ENCODE measurements around the gene MLC1.

MLC1 gene
- 0.17 to 5.4 (median 0.26) reads per million in 3 donors for total RNA-seq

DNA sequence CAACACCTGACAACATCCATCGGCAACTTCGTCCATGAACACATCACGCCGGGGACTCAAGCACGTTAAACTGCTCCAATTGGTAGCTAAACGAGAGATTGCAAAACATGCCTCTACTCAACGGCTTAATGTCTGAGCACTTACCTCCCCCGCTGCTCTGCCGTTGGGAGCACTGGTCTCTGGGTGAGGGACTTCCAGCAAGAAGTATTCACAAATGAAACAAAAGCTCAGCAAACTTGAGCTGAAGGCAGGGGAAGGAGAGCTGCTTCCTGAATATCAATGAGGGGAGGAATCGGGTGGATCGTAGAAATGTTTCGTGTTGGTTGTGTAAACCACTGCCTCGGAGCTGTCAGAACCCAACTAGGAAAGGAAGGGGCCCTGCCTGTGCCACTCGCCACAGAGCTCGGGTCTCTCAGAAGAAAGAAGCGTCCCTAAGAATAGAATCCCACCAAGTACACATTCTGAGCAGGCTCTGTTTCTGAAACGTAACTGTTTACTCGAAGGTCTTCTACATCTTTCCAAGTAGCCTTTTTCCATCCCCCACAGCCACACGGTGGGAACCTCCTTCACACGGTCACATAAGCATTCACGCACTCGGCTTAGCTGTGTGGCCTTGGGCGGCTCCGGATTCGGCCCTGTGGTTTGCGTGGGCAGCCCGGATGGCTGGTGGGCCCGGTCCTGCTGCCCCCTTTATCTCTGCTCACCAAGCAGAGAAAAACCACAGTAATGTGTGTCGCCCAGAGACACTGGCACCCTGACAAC lies at the start of gene MLC1:
Gene MLC1, minus strand, starts transcription at position 216 of the 762 bp plus-strand sequence. CDS start 524 bp downstream, outside the sequence.
- H3K36me3 ChIP-seq (ENCODE audit: control insufficient read depth, insufficient read depth, low read length): no peaks in the 10 kb centered on the region
- H3K27ac ChIP-seq (ENCODE audit: insufficient read depth, low read length, poor library complexity, severe bottlenecking): no peak within 1 kb of the TSS
- DNase-seq: no peak
- no peaks in the 10 kb centered on the region for H3K9me3 ChIP-seq (ENCODE audit: control insufficient read depth, low read length)
- H3K4me3 ChIP-seq (ENCODE audit: insufficient read depth, low read depth, low read length, poor library complexity, severe bottlenecking): peak within 1 kb of the TSS; percentile 11
- H3K4me1 ChIP-seq (ENCODE audit: control insufficient read depth, insufficient read depth, low read length, poor library complexity, severe bottlenecking): peaks cover 5% of the 10 kb centered on the region
- no peaks in the 10 kb centered on the region for H3K27me3 ChIP-seq (replicated peaks; ENCODE audit: control insufficient read depth, insufficient read depth, low read length, poor library complexity, severe bottlenecking)

DNA sequence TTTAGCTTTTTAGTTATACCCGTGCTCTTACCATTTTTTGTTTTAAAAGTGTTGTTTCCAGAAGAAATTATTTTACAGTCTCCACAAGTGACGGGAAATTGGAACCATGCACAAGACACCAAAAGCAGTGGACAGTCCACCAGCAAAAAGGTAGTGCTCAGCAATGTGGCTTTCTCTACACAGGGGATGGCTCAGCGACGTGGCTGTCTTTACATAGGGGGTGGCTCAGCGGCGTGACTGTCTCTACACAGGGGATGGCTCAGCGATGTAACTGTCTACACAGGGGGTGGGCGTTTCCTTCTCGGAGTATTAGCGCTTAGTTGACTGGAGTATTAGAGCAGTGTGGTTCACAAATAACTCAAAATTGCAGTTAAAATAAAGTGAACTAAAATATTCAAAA lies 49.3 kb upstream of the MLC1 start:
- Histone ChIP-seq H3K27ac (ENCODE audit: insufficient read depth, low read length, poor library complexity, severe bottlenecking) (no peak overlapping the region), H3K36me3 (ENCODE audit: control insufficient read depth, insufficient read depth, low read length) (no peaks in the 10 kb centered on the region), H3K27me3 (replicated peaks; ENCODE audit: control insufficient read depth, insufficient read depth, low read length, poor library complexity, severe bottlenecking) (no peaks in the 10 kb centered on the region), H3K4me3 (ENCODE audit: insufficient read depth, low read depth, low read length, poor library complexity, severe bottlenecking) (no peak overlapping the region), H3K9me3 (ENCODE audit: control insufficient read depth, low read length) (no peaks in the 10 kb centered on the region), H3K4me1 (ENCODE audit: control insufficient read depth, insufficient read depth, low read length, poor library complexity, severe bottlenecking) (no peaks in the 10 kb centered on the region)
- DNase-seq: no peak

DNA sequence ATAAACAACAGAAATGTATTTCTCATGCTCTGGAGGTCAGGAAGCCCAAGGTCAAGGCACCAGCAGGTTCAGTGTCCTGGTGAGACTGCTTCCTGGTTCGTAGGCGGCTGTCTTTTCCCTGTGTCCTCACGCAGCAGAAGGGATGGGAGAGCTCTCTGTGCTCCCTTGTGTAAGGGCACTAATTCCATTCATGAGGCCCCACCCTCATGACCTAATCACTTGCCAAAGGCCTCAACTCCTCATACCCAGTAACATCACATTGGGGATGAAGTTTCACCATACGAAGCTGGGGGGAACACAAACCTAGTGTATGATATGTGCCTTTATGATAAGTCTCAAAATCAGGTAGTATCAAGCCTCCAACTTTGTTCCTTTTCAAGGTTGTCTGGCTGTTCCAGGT lies 46.7 kb upstream of the MLC1 start:
- no peaks in the 10 kb centered on the region for H3K4me1 ChIP-seq (ENCODE audit: control insufficient read depth, insufficient read depth, low read length, poor library complexity, severe bottlenecking)
- no peak overlapping the region for H3K4me3 ChIP-seq (ENCODE audit: insufficient read depth, low read depth, low read length, poor library complexity, severe bottlenecking)
- no peak for DNase-seq
- no peak overlapping the region for H3K27ac ChIP-seq (ENCODE audit: insufficient read depth, low read length, poor library complexity, severe bottlenecking)
- no peaks in the 10 kb centered on the region for H3K9me3 ChIP-seq (ENCODE audit: control insufficient read depth, low read length)
- no peaks in the 10 kb centered on the region for H3K27me3 ChIP-seq (replicated peaks; ENCODE audit: control insufficient read depth, insufficient read depth, low read length, poor library complexity, severe bottlenecking)
- no peaks in the 10 kb centered on the region for H3K36me3 ChIP-seq (ENCODE audit: control insufficient read depth, insufficient read depth, low read length)

DNA sequence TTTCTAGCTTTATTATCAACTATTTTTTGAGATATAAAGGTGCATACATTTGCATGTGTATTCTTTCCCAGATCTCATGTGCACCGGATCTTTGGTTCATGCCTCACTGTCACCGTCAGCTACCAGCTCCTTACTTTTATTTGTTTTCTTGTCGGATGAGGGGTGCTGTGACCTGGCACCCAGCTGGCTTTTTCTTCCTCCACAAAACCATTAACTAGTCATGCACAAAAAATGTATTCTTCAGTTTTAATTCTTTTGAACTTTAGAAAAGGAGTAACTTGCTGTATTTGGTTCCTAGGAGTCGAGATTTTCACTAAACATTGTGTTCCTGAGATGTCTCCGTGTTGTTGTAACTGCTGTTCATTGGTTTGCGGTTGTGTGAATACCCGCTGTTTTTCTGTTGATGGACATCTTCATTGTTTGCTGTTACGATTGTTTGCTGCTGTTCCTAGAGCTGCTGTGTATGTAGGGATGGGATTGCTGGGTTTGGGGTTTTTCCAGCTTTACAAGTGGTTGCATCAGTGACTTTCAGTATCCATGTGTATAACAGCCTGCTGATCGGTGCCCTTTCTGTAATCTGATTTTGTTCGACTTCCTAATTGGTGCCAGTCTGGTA lies 44.0 kb upstream of the MLC1 start:
- Histone ChIP-seq H3K36me3 (ENCODE audit: control insufficient read depth, insufficient read depth, low read length) (no peaks in the 10 kb centered on the region), H3K27ac (ENCODE audit: insufficient read depth, low read length, poor library complexity, severe bottlenecking) (no peak overlapping the region), H3K4me1 (ENCODE audit: control insufficient read depth, insufficient read depth, low read length, poor library complexity, severe bottlenecking) (no peaks in the 10 kb centered on the region), H3K4me3 (ENCODE audit: insufficient read depth, low read depth, low read length, poor library complexity, severe bottlenecking) (no peak overlapping the region), H3K9me3 (ENCODE audit: control insufficient read depth, low read length) (peaks cover under 1% of the 10 kb centered on the region), H3K27me3 (replicated peaks; ENCODE audit: control insufficient read depth, insufficient read depth, low read length, poor library complexity, severe bottlenecking) (no peaks in the 10 kb centered on the region)
- no peak for DNase-seq

DNA sequence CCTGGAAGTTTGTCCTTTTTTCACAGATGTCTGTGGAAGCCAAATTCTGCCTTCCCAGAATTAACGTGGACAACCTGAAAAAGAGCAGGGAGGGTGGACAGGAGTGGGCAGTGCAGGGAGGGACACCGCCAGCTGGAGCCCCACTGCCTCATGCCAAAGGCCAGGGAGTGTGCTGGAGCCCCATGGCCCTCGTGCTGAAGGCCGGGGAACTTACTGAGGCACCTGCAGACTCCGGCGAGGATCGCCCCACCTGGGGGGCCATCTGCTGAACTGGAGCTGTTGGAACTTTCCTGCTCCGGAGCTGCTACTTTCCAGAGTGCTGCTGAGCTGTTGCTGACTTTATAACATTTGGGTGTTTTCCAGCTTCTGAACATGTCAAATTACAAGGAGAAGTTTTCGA lies 39.8 kb upstream of the MLC1 start:
- Histone ChIP-seq H3K9me3 (ENCODE audit: control insufficient read depth, low read length) (peaks cover 4% of the 10 kb centered on the region), H3K27me3 (replicated peaks; ENCODE audit: control insufficient read depth, insufficient read depth, low read length, poor library complexity, severe bottlenecking) (no peaks in the 10 kb centered on the region)

DNA sequence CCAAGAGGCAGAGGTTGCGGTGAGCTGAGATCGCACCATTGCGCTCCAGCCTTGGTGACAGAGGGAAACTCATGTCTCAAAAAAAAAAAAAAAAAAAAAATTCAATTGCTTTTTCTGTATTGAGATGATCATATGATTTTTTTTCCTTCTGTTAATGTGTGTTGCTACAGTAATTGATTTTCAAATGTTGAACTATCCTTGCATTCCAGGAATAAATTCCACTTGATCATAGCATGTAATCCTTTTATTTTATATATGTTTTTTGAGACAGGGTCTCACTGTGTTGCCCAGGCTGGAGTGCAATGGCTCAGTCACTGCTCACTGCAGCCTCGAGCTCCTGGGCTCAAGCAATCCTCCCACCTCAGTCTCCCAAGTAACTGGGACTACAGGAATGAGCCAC lies 37.9 kb upstream of the MLC1 start:
- Histone ChIP-seq H3K9me3 (ENCODE audit: control insufficient read depth, low read length) (peaks cover 4% of the 10 kb centered on the region), H3K4me3 (ENCODE audit: insufficient read depth, low read depth, low read length, poor library complexity, severe bottlenecking) (no peak overlapping the region), H3K27ac (ENCODE audit: insufficient read depth, low read length, poor library complexity, severe bottlenecking) (no peak overlapping the region), H3K36me3 (ENCODE audit: control insufficient read depth, insufficient read depth, low read length) (no peaks in the 10 kb centered on the region), H3K27me3 (replicated peaks; ENCODE audit: control insufficient read depth, insufficient read depth, low read length, poor library complexity, severe bottlenecking) (no peaks in the 10 kb centered on the region), H3K4me1 (ENCODE audit: control insufficient read depth, insufficient read depth, low read length, poor library complexity, severe bottlenecking) (no peaks in the 10 kb centered on the region)
- no peak for DNase-seq

More for the DNA sequence above, 39.8 kb upstream of the MLC1 start:
- no peak for DNase-seq
- no peaks in the 10 kb centered on the region for H3K4me1 ChIP-seq (ENCODE audit: control insufficient read depth, insufficient read depth, low read length, poor library complexity, severe bottlenecking)
- H3K4me3 ChIP-seq (ENCODE audit: insufficient read depth, low read depth, low read length, poor library complexity, severe bottlenecking): no peak overlapping the region
- H3K27ac ChIP-seq (ENCODE audit: insufficient read depth, low read length, poor library complexity, severe bottlenecking): no peak overlapping the region
- no peaks in the 10 kb centered on the region for H3K36me3 ChIP-seq (ENCODE audit: control insufficient read depth, insufficient read depth, low read length)

DNA sequence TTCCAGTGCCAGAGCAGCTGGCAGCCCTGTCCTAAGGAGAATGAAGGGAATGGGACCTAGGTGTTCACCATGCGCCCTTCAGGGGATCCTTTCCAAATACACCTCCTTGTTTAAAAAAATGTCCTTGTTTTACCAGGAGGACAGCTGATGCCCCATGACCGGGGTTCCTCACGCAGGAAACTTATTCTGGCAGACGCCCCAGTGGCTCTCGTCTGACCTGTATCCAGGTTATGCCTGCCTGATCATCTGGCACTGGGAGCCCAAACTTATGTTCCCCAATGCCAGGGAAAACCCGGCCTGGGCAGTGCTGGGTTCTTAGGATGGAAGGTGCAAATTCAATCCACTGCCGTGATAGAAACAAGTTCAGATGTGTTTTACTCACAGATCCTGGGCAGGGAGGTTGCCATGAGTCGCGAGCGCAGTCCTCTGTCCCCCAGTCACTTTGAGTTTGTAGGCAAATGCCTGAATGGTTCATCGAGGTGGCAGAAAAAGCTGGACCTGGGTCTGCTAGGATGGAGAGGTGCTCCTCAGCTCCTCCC lies 36.0 kb upstream of the MLC1 start:
- Histone ChIP-seq H3K27ac (ENCODE audit: insufficient read depth, low read length, poor library complexity, severe bottlenecking) (no peak overlapping the region), H3K27me3 (replicated peaks; ENCODE audit: control insufficient read depth, insufficient read depth, low read length, poor library complexity, severe bottlenecking) (no peaks in the 10 kb centered on the region), H3K9me3 (ENCODE audit: control insufficient read depth, low read length) (peaks cover 4% of the 10 kb centered on the region)

DNA sequence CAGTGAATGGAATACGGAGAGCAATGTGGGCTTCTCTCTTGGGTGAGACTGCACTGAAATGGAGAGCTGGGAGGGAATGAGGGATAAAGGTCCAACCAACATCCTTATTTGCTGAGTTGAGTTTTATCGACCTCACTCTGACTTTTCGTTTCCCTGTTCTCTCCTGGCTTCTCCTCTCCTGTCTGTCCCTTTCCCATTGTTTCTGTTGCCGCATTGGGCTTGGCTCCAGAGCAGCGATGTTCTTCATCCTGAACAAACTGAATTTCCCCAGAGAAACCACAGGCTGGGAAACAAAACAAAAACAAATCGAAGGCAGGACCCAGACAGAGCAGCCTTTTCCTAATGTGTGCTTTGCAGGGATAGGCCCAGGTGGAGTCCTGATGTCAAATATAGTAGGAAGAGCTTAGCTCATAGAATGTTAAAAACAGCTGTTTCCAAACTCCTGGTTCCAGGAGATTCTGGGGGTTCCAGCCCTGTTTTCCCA lies 34.6 kb upstream of the MLC1 start:
- Histone ChIP-seq H3K4me1 (ENCODE audit: control insufficient read depth, insufficient read depth, low read length, poor library complexity, severe bottlenecking) (no peaks in the 10 kb centered on the region), H3K4me3 (ENCODE audit: insufficient read depth, low read depth, low read length, poor library complexity, severe bottlenecking) (no peak overlapping the region), H3K27me3 (replicated peaks; ENCODE audit: control insufficient read depth, insufficient read depth, low read length, poor library complexity, severe bottlenecking) (no peaks in the 10 kb centered on the region), H3K36me3 (ENCODE audit: control insufficient read depth, insufficient read depth, low read length) (no peaks in the 10 kb centered on the region), H3K27ac (ENCODE audit: insufficient read depth, low read length, poor library complexity, severe bottlenecking) (no peak overlapping the region), H3K9me3 (ENCODE audit: control insufficient read depth, low read length) (peaks cover 4% of the 10 kb centered on the region)
- DNase-seq: no peak

More for the DNA sequence above, 36.0 kb upstream of the MLC1 start:
- DNase-seq: no peak
- Histone ChIP-seq H3K4me1 (ENCODE audit: control insufficient read depth, insufficient read depth, low read length, poor library complexity, severe bottlenecking) (no peaks in the 10 kb centered on the region), H3K4me3 (ENCODE audit: insufficient read depth, low read depth, low read length, poor library complexity, severe bottlenecking) (no peak overlapping the region), H3K36me3 (ENCODE audit: control insufficient read depth, insufficient read depth, low read length) (no peaks in the 10 kb centered on the region)

DNA sequence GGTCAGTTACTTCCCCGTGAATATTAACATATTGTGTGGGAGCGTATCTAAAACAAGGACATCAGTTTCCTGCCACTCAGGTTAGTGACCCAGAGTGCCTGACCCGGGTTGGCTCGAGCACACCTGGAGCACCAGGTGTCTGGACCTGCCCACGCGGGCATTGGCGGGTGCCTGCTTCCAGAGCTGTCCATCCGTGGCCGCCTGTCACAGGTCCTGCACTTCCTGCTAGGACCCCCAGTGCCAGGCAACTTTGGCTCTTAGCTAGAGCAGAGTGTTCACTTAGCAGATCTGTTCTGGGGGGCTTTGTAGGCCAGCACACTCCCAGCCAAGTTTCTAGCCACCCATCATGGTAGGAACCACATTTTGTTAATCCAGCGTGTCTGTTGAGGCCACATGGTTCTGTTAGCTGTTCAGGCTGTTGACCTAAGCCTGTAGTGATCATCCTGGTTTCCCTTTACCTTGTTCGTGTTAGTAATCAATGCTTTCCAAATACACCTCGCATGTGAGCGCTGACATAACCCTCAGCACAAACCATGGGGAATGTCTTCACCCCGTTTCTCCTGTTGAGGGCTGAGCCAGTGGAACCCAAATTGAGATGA lies 34.0 kb upstream of the MLC1 start:
- no peaks in the 10 kb centered on the region for H3K4me1 ChIP-seq (ENCODE audit: control insufficient read depth, insufficient read depth, low read length, poor library complexity, severe bottlenecking)
- H3K36me3 ChIP-seq (ENCODE audit: control insufficient read depth, insufficient read depth, low read length): no peaks in the 10 kb centered on the region
- H3K4me3 ChIP-seq (ENCODE audit: insufficient read depth, low read depth, low read length, poor library complexity, severe bottlenecking): no peak overlapping the region
- H3K27me3 ChIP-seq (replicated peaks; ENCODE audit: control insufficient read depth, insufficient read depth, low read length, poor library complexity, severe bottlenecking): no peaks in the 10 kb centered on the region
- H3K27ac ChIP-seq (ENCODE audit: insufficient read depth, low read length, poor library complexity, severe bottlenecking): no peak overlapping the region
- H3K9me3 ChIP-seq (ENCODE audit: control insufficient read depth, low read length): peaks cover 3% of the 10 kb centered on the region
- no peak for DNase-seq

All from effector memory CD4-positive, alpha-beta T cell (primary cell).